ENCODE results near the gene DROSHA.

DNA sequence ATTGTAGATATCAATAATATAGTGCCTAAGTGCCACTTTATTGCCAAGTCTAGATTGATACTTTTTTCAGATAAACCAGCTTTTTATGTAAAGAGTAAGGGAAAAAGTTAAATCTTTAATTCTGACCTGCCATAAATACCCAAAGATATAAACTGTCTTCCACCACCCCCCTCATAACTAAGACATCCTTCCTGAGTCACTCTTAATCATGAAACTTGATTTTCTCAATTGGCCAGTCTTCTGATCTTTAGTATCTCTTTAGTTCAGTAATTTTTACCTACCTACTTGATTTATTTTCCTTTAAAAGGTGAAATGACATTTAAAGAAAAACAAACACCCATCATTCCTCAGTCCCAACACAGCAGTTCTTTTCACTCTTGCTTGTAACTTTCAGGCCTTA is 22.0 kb upstream of the DROSHA start:
- TF ChIP-seq CTCF (IDR thresholded peaks at IDR 0.05; ENCODE audit: low read depth, low read length, poor library complexity, severe bottlenecking): no peak
- TF ChIP-seq EZH2phosphoT487 (IDR thresholded peaks at IDR 0.05; ENCODE audit: borderline replicate concordance, low read length): no peak
